HG03378 (cell line): ENCODE results near the gene GSTT2.
"Not testable (repeated sequence)": the region's sequence is repeated elsewhere in the genome, so short reads cannot be mapped to it uniquely, and the experiment has no call there.

Source experiments
- ATAC-seq: cut with Tn5 transposase; IDR thresholded peaks from one replicate; pipeline ENCODE4 v1.9.1; 2021; ENCODE audit warnings: mild to moderate bottlenecking, moderate library complexity; ENCODE audit not compliant: unreplicated experiment

The GSTT2 gene

GRCh38 chr22:23979557-23980240 lies at the start of gene GSTT2:
Gene GSTT2, plus strand, starts transcription at chr22:23980134.
- ATAC-seq: not testable (repeated sequence)

DNA sequence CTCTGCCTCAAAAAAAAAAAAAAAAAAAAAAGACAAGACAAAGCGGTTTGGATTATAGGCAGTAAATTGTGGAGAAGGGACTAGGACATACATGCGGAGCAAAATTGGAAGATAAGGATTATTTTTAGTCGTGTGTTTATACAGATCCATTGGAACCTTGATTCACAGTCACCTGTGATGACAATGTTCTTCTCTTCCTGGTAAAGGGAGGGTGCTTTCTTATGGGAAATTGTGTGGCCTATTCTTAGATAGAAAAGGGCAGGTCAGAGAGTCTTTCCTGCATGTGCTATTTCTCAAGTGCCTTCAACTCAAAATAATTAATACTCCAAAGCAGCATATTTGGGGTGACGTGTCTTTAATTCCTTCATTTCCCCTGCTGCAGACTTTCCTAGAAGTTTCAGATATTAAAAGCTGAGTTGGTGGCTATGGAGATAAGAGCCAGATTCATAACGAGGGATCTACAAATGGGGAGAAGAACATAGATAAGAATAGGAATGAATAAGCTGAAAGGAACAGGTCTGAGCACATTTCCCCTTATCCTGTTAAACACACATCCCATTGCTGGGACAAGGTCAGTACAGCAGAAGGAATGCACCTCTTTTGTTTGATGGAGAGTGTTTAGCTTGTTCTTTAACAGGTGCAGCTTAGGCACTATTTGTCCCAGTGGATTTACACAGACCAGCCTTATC lies 41.5 kb upstream of the GSTT2 start:
- ATAC-seq: no peak

DNA sequence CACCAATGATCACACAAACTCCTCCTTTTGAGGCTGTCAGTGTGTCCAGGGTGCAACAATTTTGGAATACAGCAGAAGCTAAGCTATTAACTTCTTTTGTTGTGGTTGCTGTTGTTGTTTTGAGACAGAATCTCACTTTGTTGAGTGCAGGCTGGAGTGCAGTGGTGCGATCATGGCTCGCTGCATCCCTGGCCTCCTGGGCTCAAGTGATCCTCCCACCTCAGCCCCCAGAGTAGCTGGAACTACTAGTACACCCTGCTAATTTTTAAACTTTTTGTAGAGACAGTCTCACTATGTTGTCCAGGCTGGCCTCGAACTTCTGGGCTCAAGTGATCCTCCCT lies 40.9 kb upstream of the GSTT2 start:
- no peak for ATAC-seq

DNA sequence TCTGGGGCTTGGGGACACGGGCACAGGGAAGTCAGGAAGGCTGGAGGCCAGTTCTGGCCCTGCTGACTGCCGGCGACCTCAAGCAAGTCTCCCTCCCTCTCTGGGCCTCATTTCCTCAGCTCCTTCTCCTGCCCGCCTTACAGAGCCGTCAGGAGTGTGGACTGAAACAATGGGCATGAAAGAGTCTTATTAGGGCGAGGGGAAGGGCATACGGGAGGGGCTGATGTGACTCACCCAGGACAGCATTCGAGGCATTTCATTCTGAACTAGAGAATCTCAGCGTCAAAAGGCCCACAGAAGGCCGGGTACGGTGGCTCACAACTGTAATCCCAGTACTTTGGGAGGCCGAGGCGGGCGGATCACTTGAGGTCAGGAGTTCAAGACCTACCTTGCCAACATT lies 39.8 kb upstream of the GSTT2 start:
- ATAC-seq: not testable (repeated sequence)

DNA sequence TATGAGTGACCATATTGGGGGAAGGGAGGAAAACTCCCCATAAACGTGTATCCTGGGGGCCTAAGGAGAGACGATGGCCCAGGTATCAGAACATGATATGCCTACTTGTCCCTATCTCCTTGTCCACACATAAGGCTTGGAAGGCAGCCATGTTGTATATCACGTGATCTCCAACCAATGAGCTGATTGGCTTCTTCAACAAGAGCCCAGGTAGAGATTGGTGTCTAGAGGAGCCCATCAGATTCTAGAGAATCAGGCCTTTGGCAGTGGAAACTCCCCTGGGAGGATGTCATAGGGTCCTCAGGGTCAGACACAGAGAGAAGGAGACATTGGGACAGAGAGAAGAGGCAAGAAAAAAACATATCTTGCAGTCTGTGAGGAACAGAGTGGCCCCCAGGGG lies 32.5 kb upstream of the GSTT2 start:
- not testable (repeated sequence) for ATAC-seq

GRCh38 chr22:23949764-23950163 lies 30.2 kb upstream of the GSTT2 start:
- not testable (repeated sequence) for ATAC-seq

DNA sequence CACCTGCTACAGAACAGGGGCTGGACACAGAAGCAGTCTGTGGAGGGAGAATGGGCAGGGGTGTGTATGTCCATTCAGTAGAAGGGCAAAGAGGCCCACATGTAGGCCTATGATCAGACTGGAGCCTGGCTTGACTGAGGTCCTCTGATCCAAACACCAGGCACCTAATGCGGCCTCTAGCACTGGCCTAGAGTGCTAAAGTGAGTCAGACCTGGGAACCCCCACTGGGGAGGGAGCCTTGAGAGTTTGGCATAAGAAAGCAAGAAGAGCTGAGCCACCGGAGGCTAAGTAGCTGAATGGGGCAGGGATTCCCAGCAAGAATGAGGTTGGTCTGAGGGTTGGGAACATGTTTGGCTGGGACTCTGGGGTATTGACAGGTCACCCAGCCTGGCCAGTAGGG lies 28.6 kb upstream of the GSTT2 start:
- ATAC-seq: not testable (repeated sequence)

DNA sequence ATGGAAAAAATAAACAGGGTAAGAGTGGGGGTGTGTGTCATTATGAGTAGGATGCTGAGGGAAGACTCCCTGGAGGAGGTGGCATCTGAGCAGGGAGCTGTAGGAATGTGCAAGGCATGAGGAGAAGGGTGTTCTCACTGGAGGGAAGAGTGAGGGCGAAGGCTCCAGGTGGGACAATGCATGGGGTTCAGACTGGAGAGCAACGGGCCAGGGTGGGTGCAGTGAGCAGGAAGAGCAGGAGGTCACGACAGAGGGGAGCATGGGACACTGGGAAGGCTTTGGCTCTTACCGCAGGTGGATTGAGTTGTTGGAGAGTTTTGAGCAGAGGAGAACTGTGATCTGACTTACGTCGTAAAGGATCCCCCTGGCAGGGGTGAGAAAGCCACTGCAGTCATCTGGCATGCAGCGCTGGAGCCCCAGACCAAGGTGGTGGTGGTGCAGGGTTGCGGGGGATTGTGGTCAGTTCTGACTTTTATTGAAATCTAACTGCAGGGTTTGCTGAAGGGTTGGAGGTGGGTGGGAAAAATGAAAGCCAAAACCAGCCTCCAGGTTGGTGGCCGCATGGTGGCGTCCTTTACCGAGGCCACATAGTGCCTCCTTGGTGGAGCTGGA lies 27.0 kb upstream of the GSTT2 start:
- ATAC-seq: not testable (repeated sequence)

DNA sequence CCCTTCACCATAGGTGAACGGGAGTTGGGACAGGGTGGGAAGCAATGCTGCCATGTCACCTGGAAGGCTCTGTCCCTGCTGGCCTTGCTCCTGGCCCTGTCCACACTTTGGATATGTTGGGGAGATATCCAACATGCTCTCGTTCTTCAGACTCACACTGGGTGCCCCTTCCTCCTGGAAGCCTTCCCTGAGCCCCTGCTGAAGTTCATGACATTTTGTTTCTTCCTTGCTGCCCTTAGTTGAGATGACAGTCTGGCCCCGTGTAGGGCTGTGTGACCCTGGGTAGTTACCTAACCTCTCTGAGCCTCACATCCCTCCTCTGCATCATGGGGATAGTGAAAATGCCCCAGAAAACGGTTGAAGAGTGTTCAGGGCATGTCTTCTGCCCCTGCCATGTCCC lies 26.4 kb upstream of the GSTT2 start:
- ATAC-seq: not testable (repeated sequence)

DNA sequence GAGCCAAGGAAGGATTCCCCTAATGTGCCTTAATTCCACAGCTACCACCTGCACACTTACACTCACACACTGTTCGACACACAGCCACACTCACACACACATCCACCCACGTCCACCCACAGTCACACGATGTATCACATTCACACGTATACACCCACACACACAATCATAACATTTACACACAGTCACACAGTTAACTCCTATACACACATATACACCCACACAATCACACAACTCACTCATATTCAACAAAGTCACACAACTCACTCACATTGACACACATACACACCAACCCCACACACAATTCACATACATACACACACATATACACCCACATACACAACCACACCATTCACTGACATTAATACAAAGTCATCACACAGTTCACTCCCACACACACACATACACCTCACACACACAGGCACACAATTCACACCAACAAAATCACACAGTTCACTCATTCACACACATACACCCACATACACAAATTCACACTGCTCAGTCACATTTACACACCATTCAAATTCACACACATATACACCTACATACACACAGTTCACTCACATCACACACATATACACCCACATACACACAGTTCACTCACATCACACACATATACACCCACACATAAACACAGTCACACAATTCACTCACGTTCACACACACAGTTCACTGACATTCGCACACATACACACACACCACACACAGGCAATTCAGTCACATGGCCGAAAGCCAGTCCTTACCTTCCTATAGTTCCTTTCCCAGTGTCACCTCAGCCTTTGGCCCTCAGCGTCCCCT lies 25.5 kb upstream of the GSTT2 start:
- ATAC-seq: not testable (repeated sequence)

DNA sequence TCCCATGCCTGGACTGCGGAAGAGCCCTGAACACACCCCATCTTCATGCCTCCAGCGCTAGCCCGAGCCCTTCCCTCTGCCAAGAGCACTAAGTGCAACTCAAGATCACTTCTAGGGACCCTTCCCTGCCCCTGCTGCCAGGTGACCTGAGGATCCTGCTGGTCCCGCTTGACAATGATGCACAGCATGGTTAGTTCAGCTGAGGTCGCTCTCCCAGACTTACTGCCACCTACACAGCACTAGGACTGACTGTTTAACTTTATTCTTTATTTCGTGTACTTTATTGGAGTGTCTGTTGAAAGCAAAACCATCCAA lies 25.0 kb upstream of the GSTT2 start:
- ATAC-seq: not testable (repeated sequence)

GRCh38 chr22:23955886-23956285 lies 24.0 kb upstream of the GSTT2 start:
- ATAC-seq: not testable (repeated sequence)

- not testable (repeated sequence) for ATAC-seq
Measured at GRCh38 chr22:23956301-23956900, 23.5 kb upstream of the GSTT2 start.

- not testable (repeated sequence) for ATAC-seq
Measured at GRCh38 chr22:23961084-23961771, 18.7 kb upstream of the GSTT2 start, which contains the start of gene GSTT2B. Gene GSTT2B, minus strand, starts transcription at chr22:23961195. Its CDS starts 64 bp downstream, at chr22:23961131.

DNA sequence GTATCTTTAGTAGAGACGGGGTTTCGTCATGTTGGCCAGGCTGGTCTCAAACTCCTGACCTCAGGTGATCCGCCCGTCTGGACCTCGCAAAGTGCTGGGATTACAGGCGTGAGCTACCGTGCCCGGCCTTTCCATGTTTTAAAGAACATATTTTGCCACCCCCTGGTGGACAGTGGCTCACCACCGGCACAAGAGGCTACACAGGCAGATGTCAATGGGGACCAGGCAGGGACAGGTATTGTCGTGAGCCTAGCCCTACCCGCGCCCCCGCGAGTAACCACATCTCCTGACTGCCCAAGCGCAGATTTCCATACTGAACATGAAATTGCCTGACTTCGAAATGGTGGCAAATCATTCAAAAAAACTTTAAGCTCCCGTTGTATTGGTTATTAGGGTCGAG lies 13.8 kb upstream of the GSTT2 start:
- ATAC-seq: peak; percentile 16

DNA sequence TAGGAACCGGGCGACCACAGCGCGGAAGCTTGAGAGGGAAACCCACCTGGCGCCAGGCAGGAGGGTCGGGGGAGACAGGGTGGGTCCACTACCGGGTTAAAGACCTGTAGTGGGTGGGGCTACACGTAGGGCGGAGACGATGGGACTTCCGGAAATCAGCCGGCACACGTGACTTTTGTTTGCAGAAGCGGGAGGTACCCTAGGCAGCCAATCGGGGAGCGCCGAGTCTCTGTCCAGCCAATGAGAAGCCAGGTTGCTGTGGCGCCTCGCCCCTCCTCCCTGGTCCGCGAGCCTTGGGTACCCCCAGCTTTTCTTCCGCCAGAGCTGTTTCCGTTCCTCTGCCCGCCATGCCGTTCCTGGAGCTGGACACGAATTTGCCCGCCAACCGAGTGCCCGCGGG lies 13.4 kb upstream of the GSTT2 start, which contains the start of gene DDTL:
Gene DDTL (plus strand): TSS at position 321 of the 400 bp plus-strand sequence. CDS start 27 bp downstream, at position 348.
- peak; percentile 86 for ATAC-seq

DNA sequence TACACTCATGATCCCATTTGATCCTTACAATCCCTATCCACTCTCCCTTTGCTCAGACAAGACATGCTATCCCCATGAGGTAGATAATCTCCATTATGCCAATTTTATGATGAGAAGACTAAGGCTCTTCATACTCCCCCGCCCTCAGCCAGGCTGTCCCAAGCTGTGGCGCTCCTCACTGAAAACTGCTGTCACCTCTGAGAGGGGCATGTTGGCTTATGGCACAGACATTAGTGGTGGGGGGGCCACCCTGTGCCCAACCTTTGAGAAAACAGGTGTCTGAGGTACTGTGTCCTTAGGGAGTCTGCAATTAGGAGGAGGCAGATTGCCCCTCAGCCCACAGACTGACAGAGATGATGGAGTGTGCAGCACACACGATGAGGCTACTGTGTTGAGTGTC lies 10.9 kb upstream of the GSTT2 start:
- no peak for ATAC-seq

DNA sequence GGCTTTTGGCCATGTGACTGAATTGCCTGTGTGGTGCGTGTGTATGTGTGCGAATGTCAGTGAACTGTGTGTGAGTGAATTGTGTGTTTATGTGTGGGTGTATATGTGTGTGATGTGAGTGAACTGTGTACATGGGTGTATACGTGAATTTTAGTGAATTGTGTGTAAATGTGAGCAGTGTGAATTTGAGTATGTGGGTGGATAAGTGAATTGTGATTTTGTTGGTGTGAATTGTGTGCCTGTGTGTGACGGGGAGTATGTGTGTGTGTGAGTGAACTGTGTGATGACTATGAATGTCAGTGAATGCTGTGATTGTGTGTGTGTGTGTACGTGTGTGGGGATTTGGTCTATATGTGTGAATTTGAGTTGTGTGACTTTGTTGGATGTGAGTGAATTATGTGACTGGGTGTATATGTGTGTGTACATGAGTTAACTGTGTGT lies 9.7 kb upstream of the GSTT2 start:
- ATAC-seq: no peak

GRCh38 chr22:23970816-23971486 lies 9.0 kb upstream of the GSTT2 start:
- no peak for ATAC-seq

- not testable (repeated sequence) for ATAC-seq
Measured at GRCh38 chr22:23971927-23972326, 8.0 kb upstream of the GSTT2 start.
